COLO668 (cell line): ENCODE measurements around the gene BFSP2.
"Not testable (repeated sequence)": the region's sequence is repeated elsewhere in the genome, so short reads cannot be mapped to it uniquely, and the experiment has no call there.

Experiments
- DNase-seq: peaks from one replicate; lab custom pipeline; 2025; ENCODE audit not compliant: unreplicated experiment; lab: John Stamatoyannopoulos, UW

BFSP2 gene

DNA sequence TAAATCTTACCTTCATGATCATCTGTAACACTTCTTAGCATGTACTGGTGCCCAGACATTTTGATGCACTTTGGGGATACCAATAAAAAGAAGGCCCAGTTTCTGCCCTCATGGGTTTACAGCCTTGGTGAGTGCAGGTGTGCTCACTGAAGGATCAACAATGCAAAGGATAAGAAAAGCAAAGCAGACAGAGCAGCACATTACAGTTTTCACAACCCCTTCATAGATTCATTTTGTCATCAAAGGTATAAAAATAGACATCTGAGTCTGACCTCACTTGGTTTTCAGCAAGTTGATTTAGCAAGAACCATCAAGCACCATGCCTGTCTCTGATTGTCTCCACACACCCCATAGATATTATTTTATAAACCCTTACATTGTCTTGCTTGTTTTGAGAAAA is 77.6 kb downstream of the BFSP2 start:
- DNase-seq: no peak

- no peak for DNase-seq
Observed at GRCh38 chr3:133478624-133479023, 78.8 kb downstream of the BFSP2 start.

DNA sequence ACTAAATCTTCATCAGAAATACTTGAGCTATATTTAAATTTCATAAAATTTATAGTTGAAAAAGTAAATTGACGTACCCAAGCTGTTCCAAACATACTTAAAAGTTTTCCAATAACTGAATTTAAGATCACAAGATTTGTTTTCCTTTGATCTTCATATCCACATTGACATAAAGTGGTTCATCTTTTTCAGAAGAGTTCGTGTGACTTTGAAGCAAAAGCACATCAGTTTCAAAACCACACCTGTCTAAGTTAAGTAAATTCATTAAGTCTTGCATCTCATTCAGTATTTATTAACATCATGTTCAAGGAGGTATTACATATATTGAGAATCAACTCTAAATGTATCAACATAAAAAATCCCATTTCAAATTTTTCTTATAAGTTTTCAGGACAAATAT is 79.5 kb downstream of the BFSP2 start:
- DNase-seq: no peak

GRCh38 chr3:133479895-133480669 is 80.2 kb downstream of the BFSP2 start:
- no peak for DNase-seq

DNA sequence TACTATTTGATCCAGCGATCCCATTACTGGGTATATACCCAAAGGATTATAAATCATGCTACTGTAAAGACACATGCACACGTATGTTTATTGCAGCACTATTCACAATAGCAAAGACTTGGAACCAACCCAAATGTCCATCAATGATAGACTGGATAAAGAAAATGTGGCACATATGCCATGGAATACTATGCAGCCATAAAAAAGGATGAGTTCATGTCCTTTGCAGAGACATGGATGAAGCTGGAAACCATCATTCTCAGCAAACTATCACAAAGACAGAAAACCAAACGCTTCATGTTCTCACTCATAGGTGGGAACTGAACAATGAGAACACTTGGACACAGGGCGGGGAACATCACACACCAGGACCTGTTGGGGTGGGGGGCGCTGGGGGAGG is 82.6 kb downstream of the BFSP2 start:
- DNase-seq: not testable (repeated sequence)

- DNase-seq: no peak
Observed at GRCh38 chr3:133486658-133487057, 86.8 kb downstream of the BFSP2 start.

DNA sequence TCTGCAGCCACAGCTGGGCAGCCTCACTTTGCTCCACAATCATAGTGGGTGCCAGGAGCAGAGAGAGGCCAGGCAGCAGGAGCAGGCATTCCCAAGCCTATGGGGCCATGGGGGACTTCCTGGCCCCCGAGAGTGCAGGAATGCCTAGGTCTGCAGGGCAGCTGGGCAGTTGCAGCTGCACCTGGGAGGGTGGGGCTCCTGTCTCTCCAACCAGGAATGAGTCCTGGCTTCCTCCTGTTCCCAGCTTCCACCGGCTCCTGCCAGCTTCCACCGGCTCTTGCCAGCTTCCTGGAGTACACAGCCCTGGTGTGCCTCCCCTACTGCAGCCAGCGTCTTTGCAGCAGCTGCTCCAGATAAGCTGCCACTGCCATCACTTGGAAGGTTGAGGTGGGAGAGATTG is 87.3 kb downstream of the BFSP2 start:
- no peak for DNase-seq

DNA sequence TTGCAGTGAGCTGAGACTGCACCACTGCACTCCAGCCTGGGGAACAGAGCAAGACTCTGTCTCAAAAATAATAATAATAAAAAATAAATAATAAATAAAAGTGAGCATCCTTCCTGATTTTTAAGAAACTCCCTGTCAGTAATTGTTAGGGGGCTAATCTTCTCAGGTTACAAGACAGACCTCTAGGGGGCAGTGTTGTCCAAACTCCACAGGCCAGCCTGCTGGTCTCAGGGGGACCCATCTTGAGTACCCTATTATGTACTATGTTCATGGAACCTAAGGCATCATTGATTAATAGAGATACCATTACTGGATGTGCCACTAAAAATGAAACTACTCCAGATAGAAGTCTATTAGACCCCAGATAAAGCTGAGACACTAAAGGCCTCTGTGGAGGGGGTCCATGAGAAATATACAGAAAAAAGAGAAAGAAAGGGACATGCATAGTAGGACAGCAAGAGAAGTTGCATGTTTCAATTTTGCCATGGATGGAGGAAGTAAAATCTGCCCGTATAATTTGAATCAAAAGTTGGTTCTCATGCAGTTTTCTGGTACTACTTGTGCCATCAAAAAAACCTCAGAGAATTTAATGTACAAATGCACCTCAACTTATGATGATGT is 88.2 kb downstream of the BFSP2 start:
- DNase-seq: no peak

DNA sequence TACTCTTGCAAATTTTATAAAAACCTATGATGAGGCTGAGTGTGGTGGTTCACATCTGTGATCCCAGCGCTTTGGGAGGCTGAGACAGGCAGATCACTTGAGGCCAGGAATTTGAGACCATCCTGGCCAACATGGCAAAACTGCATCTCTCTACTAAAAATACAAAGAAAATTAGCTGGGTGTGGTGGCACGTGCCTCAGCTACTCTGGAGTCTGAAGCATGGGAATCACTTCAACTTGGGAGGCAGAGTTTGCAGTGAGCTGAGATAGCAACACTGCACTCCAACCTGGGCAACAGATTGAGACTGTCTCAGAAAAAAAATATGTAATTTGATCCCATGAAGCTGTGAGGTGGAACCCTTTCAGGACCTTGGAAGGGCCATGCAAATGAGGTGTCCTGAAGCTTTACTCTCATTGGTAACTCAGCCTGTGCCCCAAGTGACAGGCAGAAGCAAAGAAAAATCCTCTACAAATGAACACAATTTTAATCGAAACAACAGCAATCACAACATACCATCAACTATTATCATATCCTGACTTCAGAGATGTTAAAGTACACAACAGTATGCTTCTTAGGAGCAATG is 89.0 kb downstream of the BFSP2 start:
- DNase-seq: no peak

GRCh38 chr3:133489466-133490085 is 89.7 kb downstream of the BFSP2 start:
- DNase-seq: no peak

DNA sequence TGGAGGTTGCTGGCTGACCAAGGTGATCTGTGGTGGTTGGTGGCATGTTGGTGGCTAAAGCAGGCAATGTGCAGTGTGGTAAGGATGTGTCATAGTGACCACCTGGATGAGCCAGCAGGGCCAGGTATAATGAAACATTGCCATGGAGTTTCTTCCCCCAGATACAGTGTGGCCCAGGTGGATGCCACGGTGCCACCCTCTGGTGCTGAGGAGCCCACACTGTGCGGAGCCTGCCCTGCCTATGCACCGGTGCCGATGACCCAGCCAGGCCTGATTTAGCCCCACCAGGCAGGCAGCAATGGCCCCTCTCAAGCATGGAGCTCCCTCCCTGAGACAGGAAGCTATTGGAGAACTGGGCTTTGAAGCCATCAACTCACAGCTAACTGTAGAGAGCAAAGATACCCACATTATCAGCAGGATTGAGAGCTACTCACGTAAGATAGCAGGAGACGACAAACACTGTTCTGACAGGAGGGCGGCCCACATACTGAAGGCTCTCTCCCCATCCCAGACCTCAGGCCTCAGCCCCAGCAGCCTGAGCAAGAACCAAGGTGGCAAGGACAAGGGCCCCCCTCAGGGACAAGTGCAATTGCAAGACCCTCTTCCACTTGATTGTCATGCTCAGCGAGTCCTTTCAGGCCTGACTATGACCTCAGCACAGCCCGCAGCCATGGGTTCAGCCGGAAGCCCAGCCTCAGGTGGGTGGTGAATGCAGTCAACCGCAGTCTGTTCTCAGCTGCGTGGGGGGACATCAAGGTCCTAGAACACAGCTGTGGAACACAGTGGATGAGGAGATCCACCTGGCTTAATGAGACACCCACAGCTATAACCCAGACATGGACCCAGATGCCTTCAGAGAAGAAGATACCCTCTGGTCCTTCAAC is 90.9 kb downstream of the BFSP2 start:
- DNase-seq: no peak

DNA sequence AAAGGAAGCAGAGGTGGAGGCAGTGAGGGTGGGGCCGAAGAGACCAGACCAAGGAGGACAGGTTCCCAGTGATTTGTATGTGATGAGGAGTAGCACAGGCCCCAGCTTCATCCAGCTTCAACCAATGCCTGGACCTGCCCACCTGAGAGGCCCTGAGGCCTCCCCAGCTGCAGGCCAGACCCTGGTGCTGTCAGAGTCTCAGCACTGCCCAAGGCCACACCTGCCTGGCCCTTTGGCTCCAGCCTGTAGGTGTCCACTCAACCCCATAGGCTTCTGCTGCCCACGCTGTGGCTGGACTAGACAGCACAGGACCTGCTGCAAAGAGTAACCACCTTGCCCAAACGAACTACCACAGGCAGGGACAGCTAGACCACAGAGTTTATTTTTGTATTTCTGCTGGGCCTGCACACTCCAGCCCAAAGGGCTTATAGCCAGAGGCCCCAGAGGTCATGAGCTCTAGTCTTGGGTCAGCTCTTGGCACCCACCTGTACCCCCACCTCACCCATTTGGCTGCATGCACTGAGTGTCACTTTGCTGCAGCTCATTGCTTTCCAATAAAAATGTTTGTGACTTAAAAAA is 91.7 kb downstream of the BFSP2 start:
- DNase-seq: no peak

- DNase-seq: no peak
Observed at GRCh38 chr3:133492159-133492741, 92.4 kb downstream of the BFSP2 start.

DNA sequence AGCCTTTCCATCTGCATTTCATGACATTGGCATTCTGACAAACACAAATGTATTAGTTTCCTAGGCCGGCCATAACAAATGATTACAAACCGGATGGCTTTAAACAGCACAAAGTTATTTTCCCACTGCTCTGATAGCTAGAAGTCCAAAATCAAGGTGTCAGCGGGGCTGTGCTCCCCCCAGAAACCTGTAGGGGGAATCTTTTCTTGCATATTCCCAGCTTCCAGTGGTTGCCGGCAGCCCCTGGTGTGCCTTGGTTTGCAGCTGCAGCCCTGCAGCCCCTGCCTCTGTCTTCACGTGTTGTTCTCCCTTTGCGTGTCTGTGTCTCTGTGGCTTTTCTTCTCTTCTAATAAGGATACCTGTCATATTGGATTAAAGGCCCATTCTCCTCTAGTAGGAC is 94.6 kb downstream of the BFSP2 start:
- DNase-seq: no peak

- DNase-seq: not testable (repeated sequence)
Observed at GRCh38 chr3:133502542-133502941, 102.7 kb downstream of the BFSP2 start.

DNA sequence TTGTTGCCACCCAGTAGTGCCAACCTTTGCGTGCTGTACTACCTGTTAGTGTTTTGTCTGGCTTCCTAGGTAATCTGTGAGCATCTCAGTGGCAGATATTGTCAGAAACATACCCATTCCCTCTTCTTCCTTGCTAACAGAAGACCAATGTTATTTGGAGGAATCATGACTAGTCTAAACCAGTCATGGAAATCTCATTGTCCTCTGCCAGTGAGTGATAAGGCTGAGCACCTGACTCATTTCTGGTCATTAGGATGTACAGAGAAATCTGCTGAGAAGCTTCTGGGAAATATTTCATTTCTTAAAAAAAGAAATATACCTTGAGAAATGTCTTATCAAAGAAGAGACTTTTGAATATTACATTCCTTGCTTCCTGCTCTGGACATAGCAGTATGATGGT is 103.6 kb downstream of the BFSP2 start:
- DNase-seq: no peak

- DNase-seq: no peak
Observed at GRCh38 chr3:133504736-133505135, 104.9 kb downstream of the BFSP2 start.

DNA sequence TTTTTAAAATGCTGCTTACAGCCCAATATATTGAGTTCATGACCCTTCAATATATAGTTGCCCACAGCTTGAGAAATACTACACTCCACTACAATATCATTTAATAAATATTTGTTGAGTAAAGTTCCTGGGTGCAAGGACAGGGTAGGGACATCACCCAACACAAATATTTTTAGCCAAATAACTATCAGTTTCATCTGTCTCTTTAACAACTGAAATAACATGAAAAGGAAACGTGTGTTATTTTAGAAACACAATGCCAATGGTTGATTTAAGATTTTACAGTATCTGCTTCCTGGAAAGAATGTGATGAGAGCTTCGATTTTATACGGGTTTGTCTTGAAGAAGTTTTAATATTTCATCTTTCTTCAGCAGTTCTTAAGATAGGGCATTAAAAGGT is 106.0 kb downstream of the BFSP2 start:
- no peak for DNase-seq

DNA sequence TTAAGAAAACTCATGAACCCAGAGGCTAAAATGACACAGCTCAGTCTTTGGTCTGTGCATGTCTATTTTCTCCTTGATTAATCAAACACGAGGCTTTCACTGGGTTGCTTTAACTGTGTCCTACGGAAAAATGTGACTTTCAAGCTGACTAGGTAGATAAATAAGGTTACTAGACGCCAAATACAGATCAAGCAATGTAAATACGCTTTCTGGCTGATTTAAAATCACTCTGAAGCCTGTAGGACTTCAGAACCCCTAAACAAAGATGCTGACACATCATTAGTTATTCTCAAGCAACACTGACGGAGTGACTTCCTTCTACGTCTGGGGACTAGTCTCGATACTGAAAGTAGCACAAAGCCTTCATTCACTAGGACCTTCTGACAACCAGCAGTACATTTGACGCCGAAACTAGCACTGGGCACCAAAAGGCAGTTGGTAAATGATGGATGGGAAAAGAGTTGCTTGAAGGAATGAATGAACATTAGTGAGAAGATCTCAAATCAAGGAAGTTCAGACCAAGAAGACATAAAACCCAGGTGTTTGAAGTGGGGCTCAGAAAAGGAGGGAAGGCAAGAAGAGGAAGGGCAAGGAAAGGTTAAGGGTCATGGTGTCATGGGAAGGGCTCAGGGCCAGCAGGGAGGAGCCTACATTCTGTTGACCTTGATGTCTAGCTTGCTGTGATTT is 106.5 kb downstream of the BFSP2 start:
- no peak for DNase-seq

- no peak for DNase-seq
Observed at GRCh38 chr3:133509488-133509887, 109.6 kb downstream of the BFSP2 start.
